ENCODE data around the gene MARVELD2.

Gene MARVELD2

DNA sequence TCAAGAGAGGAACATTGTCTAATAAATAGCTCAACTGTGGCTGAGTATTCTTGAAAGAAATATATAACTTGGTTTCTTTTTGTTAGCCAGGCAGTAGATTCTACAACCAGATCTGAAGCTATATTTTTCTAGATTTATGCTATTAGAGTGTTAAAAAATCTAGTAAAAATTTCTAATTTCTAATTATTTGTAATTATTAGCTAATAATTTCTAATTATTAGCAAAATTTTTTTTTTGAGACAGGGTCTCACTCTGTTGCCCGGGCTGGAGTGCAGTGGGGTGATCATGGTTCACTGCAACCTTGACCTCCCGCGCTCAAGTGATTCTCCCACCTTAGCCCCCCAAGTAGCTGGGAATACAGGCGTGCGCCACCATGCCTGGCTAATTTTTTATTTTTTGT is 42.5 kb upstream of the MARVELD2 start:
- Histone ChIP-seq H3K9me3 (ENCODE audit: control extremely low read depth in 1 of 5, control insufficient read depth in 4 of 5, insufficient read depth in 2 of 5, low read depth in 1 of 5, low read length in 4 of 5) (no peaks in the 10 kb centered on the region), H3K27ac (ENCODE audit: insufficient read depth in 1 of 2, low read depth in 1 of 2, low read length in 2 of 2, poor library complexity in 1 of 2, severe bottlenecking in 2 of 2) (no peak overlapping the region), H3K4me1 (ENCODE audit: control extremely low read depth in 1 of 4, control insufficient read depth in 4 of 4, insufficient read depth in 4 of 4, low read length in 3 of 4) (peaks cover 16 to 25% (median 18%) of the 10 kb centered on the region in 4 experiments), H3K36me3 (ENCODE audit: control insufficient read depth in 4 of 4, insufficient read depth in 4 of 4, low read length in 3 of 4) (peaks cover 6 to 25% (median 14%) of the 10 kb centered on the region in 4 experiments), H3K27me3 (replicated peaks in 2 of 5; ENCODE audit: control insufficient read depth in 4 of 5, insufficient read depth in 5 of 5, low read length in 4 of 5) (no peaks in the 10 kb centered on the region), H3K4me3 (ENCODE audit: control insufficient read depth in 1 of 7, extremely low read depth in 1 of 7, insufficient read depth in 4 of 7, low read depth in 2 of 7, low read length in 6 of 7) (no peak overlapping the region)
- no CpG with 5 or more reads among the region's 5 CpGs for WGBS (ENCODE audit: insufficient coverage)
- ChIA-PET CTCF (interaction anchor here (1.1 to 1.4 kb wide), 2 partner anchors 15 to 279 kb away, joined by 3 read pairs; partner anchors contain the start of gene SLC30A5), POLR2A (interaction anchor here (0.6 kb wide), 1 partner anchor 13 kb away, joined by 4 read pairs; no protein-coding TSS in a partner anchor)
- DNase-seq: no peak

DNA sequence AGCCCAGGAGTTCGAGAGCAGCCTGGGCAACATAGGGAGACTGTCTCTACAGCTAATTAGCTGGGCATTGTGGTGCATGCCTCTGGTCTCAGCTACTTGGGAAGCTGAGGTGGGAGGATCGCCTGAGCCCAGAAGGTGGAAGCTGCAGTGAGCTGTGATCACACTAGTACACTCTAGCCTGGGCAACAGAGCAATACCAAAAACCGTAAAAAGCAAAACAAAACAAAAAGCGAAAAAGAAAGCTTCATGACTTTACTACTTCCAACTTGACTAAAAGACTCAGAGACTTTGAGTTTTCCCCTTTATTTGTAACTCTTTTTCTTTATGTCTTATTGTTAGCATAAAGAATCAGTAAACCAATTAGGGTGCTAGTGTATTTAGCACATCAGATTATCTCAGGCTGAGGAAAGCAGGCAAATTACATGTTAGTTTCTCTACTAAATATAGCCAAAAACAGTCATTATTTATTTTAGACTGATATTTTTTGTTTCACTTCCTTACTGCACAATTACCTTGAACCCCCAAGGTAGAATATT is 39.9 kb upstream of the MARVELD2 start:
- POLR2A ChIA-PET: no interaction called here
- peaks cover 7 to 14% (median 10%) of the 10 kb centered on the region in 4 experiments for H3K4me1 ChIP-seq (ENCODE audit: control extremely low read depth in 1 of 4, control insufficient read depth in 4 of 4, insufficient read depth in 4 of 4, low read length in 3 of 4)
- no peaks in the 10 kb centered on the region for H3K9me3 ChIP-seq (ENCODE audit: control extremely low read depth in 1 of 5, control insufficient read depth in 4 of 5, insufficient read depth in 2 of 5, low read depth in 1 of 5, low read length in 4 of 5)
- CTCF ChIA-PET: no interaction called here
- no peak overlapping the region for H3K4me3 ChIP-seq (ENCODE audit: control insufficient read depth in 1 of 7, extremely low read depth in 1 of 7, insufficient read depth in 4 of 7, low read depth in 2 of 7, low read length in 6 of 7)
- H3K27ac ChIP-seq (ENCODE audit: insufficient read depth in 1 of 2, low read depth in 1 of 2, low read length in 2 of 2, poor library complexity in 1 of 2, severe bottlenecking in 2 of 2): no peak overlapping the region
- DNase-seq: no peak
- 67% methylated on average over 1 of the region's 4 CpGs for WGBS (ENCODE audit: insufficient coverage)
- H3K36me3 ChIP-seq (ENCODE audit: control insufficient read depth in 4 of 4, insufficient read depth in 4 of 4, low read length in 3 of 4): peaks cover 10 to 33% (median 20%) of the 10 kb centered on the region in 4 experiments
- no peaks in the 10 kb centered on the region for H3K27me3 ChIP-seq (replicated peaks in 2 of 5; ENCODE audit: control insufficient read depth in 4 of 5, insufficient read depth in 5 of 5, low read length in 4 of 5)

DNA sequence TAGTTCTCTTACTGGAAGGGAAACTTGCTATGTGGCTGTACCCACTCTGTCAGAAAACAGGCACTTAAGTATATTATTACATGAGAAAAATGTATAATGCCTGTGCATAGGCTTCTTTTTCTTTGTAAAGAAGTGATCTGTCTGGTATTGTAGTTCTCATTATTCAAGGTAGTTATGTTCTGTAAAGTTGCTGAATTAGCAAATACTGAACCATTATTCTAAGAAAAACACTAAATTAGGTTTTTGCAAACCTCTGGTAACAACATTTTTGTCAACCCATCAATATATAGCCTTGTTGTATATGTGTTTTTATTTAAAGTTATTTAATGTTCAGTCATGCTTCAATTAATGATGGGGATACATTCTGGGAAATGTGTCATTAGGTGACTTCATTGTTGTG is 36.5 kb upstream of the MARVELD2 start:
- Histone ChIP-seq H3K27me3 (replicated peaks in 2 of 5; ENCODE audit: control insufficient read depth in 4 of 5, insufficient read depth in 5 of 5, low read length in 4 of 5) (no peaks in the 10 kb centered on the region), H3K4me1 (ENCODE audit: control extremely low read depth in 1 of 4, control insufficient read depth in 4 of 4, insufficient read depth in 4 of 4, low read length in 3 of 4) (no peaks in the 10 kb centered on the region), H3K36me3 (ENCODE audit: control insufficient read depth in 4 of 4, insufficient read depth in 4 of 4, low read length in 3 of 4) (peaks cover 15 to 52% (median 28%) of the 10 kb centered on the region in 4 experiments), H3K27ac (ENCODE audit: insufficient read depth in 1 of 2, low read depth in 1 of 2, low read length in 2 of 2, poor library complexity in 1 of 2, severe bottlenecking in 2 of 2) (no peak overlapping the region), H3K4me3 (ENCODE audit: control insufficient read depth in 1 of 7, extremely low read depth in 1 of 7, insufficient read depth in 4 of 7, low read depth in 2 of 7, low read length in 6 of 7) (no peak overlapping the region), H3K9me3 (ENCODE audit: control extremely low read depth in 1 of 5, control insufficient read depth in 4 of 5, insufficient read depth in 2 of 5, low read depth in 1 of 5, low read length in 4 of 5) (no peaks in the 10 kb centered on the region)
- ChIA-PET POLR2A (no interaction called here), CTCF (no interaction called here)
- no peak for DNase-seq

DNA sequence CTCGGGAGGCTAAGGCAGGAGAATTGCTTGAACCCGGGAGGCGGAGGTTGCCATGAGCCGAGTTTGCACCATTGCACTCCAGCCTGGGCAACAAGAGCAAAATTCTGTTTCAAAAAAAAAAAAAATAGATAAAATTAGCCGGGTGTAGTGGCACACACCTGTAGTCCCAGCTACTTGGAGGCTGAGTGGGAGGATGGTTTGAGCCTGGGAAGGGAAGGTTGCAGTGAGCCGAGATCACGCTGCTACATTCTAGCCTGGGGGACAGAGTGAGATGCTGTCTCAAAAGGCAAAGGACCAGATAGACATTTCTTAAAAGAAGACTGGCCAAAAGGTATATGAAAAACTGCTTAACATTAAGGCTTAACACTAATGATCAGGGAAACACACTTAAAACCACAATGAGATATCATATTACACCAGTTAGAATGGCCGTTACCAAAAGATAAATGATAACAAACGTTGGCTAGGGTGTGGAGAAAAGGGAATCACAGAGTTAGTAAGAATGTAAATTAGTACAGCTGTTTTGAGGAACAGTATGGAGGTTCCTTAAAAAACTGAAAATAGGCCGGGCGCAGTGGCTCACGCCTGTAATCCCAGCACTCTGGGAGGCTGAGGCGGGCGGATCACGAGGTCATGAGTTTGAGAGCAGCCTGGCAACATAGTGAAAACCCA is 10.1 kb upstream of the MARVELD2 start:
- ChIA-PET CTCF (interaction anchor here (0.6 kb wide), 1 partner anchor 360 kb away, joined by 3 read pairs; no protein-coding TSS in a partner anchor), POLR2A (no interaction called here)
- H3K9me3 ChIP-seq (ENCODE audit: control extremely low read depth in 1 of 5, control insufficient read depth in 4 of 5, insufficient read depth in 2 of 5, low read depth in 1 of 5, low read length in 4 of 5): peaks cover 0 to 7% (median 0%) of the 10 kb centered on the region in 5 experiments
- H3K36me3 ChIP-seq (ENCODE audit: control insufficient read depth in 4 of 4, insufficient read depth in 4 of 4, low read length in 3 of 4): peaks cover 7 to 52% (median 21%) of the 10 kb centered on the region in 4 experiments
- H3K4me3 ChIP-seq (ENCODE audit: control insufficient read depth in 1 of 7, extremely low read depth in 1 of 7, insufficient read depth in 4 of 7, low read depth in 2 of 7, low read length in 6 of 7): no peak overlapping the region
- 95% methylated on average over 6 of the region's 15 CpGs for WGBS (ENCODE audit: insufficient coverage)
- no peak overlapping the region for H3K27ac ChIP-seq (ENCODE audit: insufficient read depth in 1 of 2, low read depth in 1 of 2, low read length in 2 of 2, poor library complexity in 1 of 2, severe bottlenecking in 2 of 2)
- H3K4me1 ChIP-seq (ENCODE audit: control extremely low read depth in 1 of 4, control insufficient read depth in 4 of 4, insufficient read depth in 4 of 4, low read length in 3 of 4): no peaks in the 10 kb centered on the region
- peak; percentile 3 to 49 (median 26) for DNase-seq
- no peaks in the 10 kb centered on the region for H3K27me3 ChIP-seq (replicated peaks in 2 of 5; ENCODE audit: control insufficient read depth in 4 of 5, insufficient read depth in 5 of 5, low read length in 4 of 5)

DNA sequence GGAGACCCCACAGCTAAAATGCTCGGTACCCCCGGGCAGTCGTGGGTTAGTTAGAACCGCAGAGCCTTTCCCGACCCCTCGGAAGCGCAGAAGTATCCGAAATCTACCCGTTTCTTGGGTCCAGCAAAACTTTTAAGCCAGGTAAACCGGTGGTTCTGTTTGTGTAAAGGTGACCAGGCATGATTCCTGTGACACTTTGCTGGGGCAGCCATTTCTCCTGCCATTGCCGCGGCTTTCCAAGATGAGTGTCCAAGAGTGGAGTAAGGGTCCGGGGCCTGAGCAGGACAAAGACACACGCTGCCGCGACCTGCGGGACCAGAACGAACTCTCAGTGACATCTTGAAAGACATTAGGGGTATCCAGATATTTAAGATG is 655 bp downstream of the MARVELD2 start:
- DNase-seq: no peak
- peaks cover 0 to 12% (median 2%) of the 10 kb centered on the region in 4 experiments for H3K4me1 ChIP-seq (ENCODE audit: control extremely low read depth in 1 of 4, control insufficient read depth in 4 of 4, insufficient read depth in 4 of 4, low read length in 3 of 4)
- CTCF ChIA-PET: no interaction called here

DNA sequence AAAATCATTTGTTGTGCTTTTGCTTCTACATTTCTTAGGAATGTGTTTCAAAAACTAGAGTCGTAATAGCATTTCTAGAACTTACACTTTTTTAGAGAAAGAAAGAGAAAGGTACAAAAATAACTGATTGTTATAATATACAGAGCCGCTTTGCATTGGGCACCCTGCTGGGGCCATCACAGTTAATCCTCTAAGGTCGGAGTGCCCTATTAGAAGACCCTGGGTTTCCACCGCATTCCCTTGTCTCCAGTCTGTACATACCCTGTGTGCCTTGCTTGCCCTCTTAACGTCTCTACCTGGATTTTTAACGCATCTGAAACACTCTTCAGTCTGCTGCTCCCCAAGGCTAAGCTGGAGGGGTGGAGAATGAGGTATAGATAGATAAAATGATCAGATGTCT is 1.3 kb downstream of the MARVELD2 start:
- Histone ChIP-seq H3K36me3 (ENCODE audit: control insufficient read depth in 4 of 4, insufficient read depth in 4 of 4, low read length in 3 of 4) (peaks cover 0 to 21% (median 11%) of the 10 kb centered on the region in 4 experiments), H3K27ac (ENCODE audit: insufficient read depth in 1 of 2, low read depth in 1 of 2, low read length in 2 of 2, poor library complexity in 1 of 2, severe bottlenecking in 2 of 2) (no peak overlapping the region), H3K4me1 (ENCODE audit: control extremely low read depth in 1 of 4, control insufficient read depth in 4 of 4, insufficient read depth in 4 of 4, low read length in 3 of 4) (peaks cover 0 to 12% (median 2%) of the 10 kb centered on the region in 4 experiments), H3K4me3 (ENCODE audit: control insufficient read depth in 1 of 7, extremely low read depth in 1 of 7, insufficient read depth in 4 of 7, low read depth in 2 of 7, low read length in 6 of 7) (no peak overlapping the region), H3K27me3 (replicated peaks in 2 of 5; ENCODE audit: control insufficient read depth in 4 of 5, insufficient read depth in 5 of 5, low read length in 4 of 5) (peaks cover 0 to 42% (median 19%) of the 10 kb centered on the region in 5 experiments), H3K9me3 (ENCODE audit: control extremely low read depth in 1 of 5, control insufficient read depth in 4 of 5, insufficient read depth in 2 of 5, low read depth in 1 of 5, low read length in 4 of 5) (peaks cover 0 to 5% (median 0%) of the 10 kb centered on the region in 5 experiments)
- 100% methylated on average over 6 of the region's 6 CpGs for WGBS (ENCODE audit: insufficient coverage)
- ChIA-PET CTCF (no interaction called here), POLR2A (no interaction called here)
- no peak for DNase-seq

More for the DNA sequence above, 655 bp downstream of the MARVELD2 start:
- Histone ChIP-seq H3K4me3 (ENCODE audit: control insufficient read depth in 1 of 7, extremely low read depth in 1 of 7, insufficient read depth in 4 of 7, low read depth in 2 of 7, low read length in 6 of 7) (peak overlapping the region in 5 of 7 experiments; percentile 56 to 80 (median 72)), H3K27me3 (replicated peaks in 2 of 5; ENCODE audit: control insufficient read depth in 4 of 5, insufficient read depth in 5 of 5, low read length in 4 of 5) (peaks cover 0 to 41% (median 19%) of the 10 kb centered on the region in 5 experiments), H3K36me3 (ENCODE audit: control insufficient read depth in 4 of 4, insufficient read depth in 4 of 4, low read length in 3 of 4) (peaks cover 0 to 21% (median 12%) of the 10 kb centered on the region in 4 experiments), H3K9me3 (ENCODE audit: control extremely low read depth in 1 of 5, control insufficient read depth in 4 of 5, insufficient read depth in 2 of 5, low read depth in 1 of 5, low read length in 4 of 5) (peaks cover 0 to 5% (median 0%) of the 10 kb centered on the region in 5 experiments), H3K27ac (ENCODE audit: insufficient read depth in 1 of 2, low read depth in 1 of 2, low read length in 2 of 2, poor library complexity in 1 of 2, severe bottlenecking in 2 of 2) (no peak overlapping the region)
- POLR2A ChIA-PET: no interaction called here
- 25% methylated on average over 9 of the region's 18 CpGs for WGBS (ENCODE audit: insufficient coverage)

DNA sequence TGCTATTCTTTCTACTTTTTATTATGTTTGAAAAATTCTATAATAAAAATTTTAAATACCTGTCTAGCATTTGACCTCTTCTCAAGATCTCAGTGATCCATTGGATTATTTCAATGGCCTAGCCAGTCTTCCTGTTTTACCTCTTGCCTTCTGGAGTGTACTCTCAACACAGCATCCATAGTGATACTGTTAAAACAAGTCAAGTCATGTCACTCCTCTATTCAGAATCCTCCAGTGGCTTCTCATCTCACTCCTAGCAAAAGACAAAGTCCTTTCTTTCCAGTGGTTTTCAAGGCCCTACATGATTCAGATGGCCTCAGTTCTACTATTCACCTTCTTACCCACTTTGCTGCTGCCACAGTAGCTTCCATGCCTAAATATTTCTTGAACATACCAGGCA is 1.8 kb downstream of the MARVELD2 start:
- Histone ChIP-seq H3K27me3 (replicated peaks in 2 of 5; ENCODE audit: control insufficient read depth in 4 of 5, insufficient read depth in 5 of 5, low read length in 4 of 5) (peaks cover 0 to 42% (median 19%) of the 10 kb centered on the region in 5 experiments), H3K4me3 (ENCODE audit: control insufficient read depth in 1 of 7, extremely low read depth in 1 of 7, insufficient read depth in 4 of 7, low read depth in 2 of 7, low read length in 6 of 7) (no peak overlapping the region), H3K4me1 (ENCODE audit: control extremely low read depth in 1 of 4, control insufficient read depth in 4 of 4, insufficient read depth in 4 of 4, low read length in 3 of 4) (peaks cover 0 to 12% (median 2%) of the 10 kb centered on the region in 4 experiments), H3K9me3 (ENCODE audit: control extremely low read depth in 1 of 5, control insufficient read depth in 4 of 5, insufficient read depth in 2 of 5, low read depth in 1 of 5, low read length in 4 of 5) (peaks cover 0 to 5% (median 0%) of the 10 kb centered on the region in 5 experiments), H3K27ac (ENCODE audit: insufficient read depth in 1 of 2, low read depth in 1 of 2, low read length in 2 of 2, poor library complexity in 1 of 2, severe bottlenecking in 2 of 2) (no peak overlapping the region), H3K36me3 (ENCODE audit: control insufficient read depth in 4 of 4, insufficient read depth in 4 of 4, low read length in 3 of 4) (peaks cover 0 to 16% (median 9%) of the 10 kb centered on the region in 4 experiments)
- ChIA-PET CTCF (no interaction called here), POLR2A (no interaction called here)
- DNase-seq: no peak

Data from common myeloid progenitor, CD34-positive (primary cell).